Measurements from ENCODE around the gene CLDN10. TPM values are rescaled to one million over a fixed set of nuclear protein-coding genes. Genes with fewer than 3 reads are reported as not detected.

The CLDN10 gene
- total RNA-seq, 1 donor from 2014 or later: 1.8 TPM

DNA sequence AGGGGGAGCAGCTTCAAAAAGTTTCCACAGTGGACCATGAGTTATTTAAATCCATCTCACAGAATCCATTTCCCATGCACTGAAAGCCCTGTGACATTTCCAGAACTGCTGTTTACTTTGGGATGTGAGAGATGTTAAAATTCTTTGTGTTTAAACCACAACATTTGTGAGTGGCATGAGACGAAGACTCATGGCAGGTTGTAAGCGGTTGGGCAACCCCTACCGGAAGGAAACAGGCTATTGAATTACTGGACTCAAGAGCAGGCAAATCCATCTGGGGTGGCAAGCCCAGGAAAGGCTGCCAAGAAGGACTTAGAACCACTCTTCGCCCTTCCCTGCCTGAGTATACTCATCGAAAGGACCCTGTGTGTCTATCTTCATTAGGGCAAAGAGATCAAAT is 22.3 kb upstream of the CLDN10 start:
- DNase-seq (ENCODE audit: low read depth, low spot score): no peak
- H3K27me3 Mint-ChIP-seq (ENCODE audit: low read depth): no peaks in the 10 kb centered on the region
- H3K27ac Mint-ChIP-seq (ENCODE audit: unreplicated experiment): no peak overlapping the region
- H3K36me3 Mint-ChIP-seq (ENCODE audit: low read depth): no peaks in the 10 kb centered on the region
- H3K9me3 Mint-ChIP-seq: no peaks in the 10 kb centered on the region
- TF ChIP-seq, protein P1, sequence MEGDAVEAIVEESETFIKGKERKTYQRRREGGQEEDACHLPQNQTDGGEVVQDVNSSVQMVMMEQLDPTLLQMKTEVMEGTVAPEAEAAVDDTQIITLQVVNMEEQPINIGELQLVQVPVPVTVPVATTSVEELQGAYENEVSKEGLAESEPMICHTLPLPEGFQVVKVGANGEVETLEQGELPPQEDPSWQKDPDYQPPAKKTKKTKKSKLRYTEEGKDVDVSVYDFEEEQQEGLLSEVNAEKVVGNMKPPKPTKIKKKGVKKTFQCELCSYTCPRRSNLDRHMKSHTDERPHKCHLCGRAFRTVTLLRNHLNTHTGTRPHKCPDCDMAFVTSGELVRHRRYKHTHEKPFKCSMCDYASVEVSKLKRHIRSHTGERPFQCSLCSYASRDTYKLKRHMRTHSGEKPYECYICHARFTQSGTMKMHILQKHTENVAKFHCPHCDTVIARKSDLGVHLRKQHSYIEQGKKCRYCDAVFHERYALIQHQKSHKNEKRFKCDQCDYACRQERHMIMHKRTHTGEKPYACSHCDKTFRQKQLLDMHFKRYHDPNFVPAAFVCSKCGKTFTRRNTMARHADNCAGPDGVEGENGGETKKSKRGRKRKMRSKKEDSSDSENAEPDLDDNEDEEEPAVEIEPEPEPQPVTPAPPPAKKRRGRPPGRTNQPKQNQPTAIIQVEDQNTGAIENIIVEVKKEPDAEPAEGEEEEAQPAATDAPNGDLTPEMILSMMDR (conservative IDR thresholded peaks at IDR 0.05): no peak
- no peak overlapping the region for H3K4me3 Mint-ChIP-seq
- H3K4me1 Mint-ChIP-seq: peaks cover 11% of the 10 kb centered on the region

DNA sequence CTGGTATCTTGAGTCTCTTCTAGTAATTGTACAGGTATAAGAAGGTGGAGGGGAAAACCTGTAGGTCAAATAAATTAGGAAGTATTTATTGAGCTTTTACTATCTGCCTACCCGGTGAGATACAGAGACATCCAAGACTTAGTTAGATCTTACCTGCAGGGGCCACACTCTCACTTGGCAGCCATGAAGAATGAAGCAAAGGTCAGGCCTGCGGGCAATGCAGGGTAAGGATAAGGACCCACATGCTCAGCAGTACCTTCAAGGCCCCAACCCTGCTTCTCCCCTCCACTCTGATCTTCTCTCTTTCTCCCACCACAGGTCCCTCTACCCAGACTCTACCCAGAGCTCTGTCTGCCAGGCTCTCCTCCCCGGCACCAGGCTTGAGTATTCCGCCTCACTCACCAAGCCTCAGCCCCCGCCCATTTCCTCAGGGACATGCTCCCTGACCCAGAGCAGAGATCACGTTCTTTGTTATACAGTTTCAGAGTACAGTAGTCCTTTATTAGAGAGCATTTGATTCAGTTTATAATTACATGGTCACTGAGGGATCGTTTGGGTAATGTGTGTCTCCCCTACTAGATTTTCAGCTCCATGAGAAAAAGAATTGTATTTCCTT is 18.9 kb upstream of the CLDN10 start:
- Mint-ChIP-seq H3K27ac (ENCODE audit: unreplicated experiment) (peak overlapping the region; percentile 29), H3K4me3 (peak overlapping the region; percentile 1), H3K9me3 (no peaks in the 10 kb centered on the region), H3K27me3 (ENCODE audit: low read depth) (no peaks in the 10 kb centered on the region), H3K4me1 (peaks cover 16% of the 10 kb centered on the region), H3K36me3 (ENCODE audit: low read depth) (no peaks in the 10 kb centered on the region)
- DNase-seq (ENCODE audit: low read depth, low spot score): peak; percentile 31
- TF ChIP-seq, protein P1 (conservative IDR thresholded peaks at IDR 0.05): no peak

DNA sequence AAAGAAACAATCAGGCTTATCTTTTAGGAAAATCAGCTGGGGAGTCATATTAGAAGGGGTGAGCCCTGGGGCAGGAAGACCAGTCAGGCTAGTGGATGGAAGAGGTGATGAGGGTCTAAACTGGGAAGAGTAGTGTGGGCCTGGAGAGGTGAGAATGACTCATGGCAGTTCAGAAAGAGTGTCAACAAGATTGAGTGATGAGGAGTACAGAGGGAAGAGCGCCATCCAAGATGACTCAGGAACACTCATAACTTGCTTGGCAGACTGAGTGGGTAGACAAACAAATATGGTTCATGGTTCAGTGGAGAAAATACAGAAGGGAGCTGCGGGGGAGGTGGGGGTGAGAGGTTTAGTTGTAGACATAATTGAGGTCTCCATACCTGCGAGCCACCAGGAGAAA is 17.3 kb upstream of the CLDN10 start:
- TF ChIP-seq, protein P1 (conservative IDR thresholded peaks at IDR 0.05): no peak
- Mint-ChIP-seq H3K36me3 (ENCODE audit: low read depth) (no peaks in the 10 kb centered on the region), H3K27me3 (ENCODE audit: low read depth) (no peaks in the 10 kb centered on the region), H3K27ac (ENCODE audit: unreplicated experiment) (no peak overlapping the region), H3K4me3 (no peak overlapping the region), H3K4me1 (peaks cover 16% of the 10 kb centered on the region), H3K9me3 (no peaks in the 10 kb centered on the region)
- DNase-seq (ENCODE audit: low read depth, low spot score): no peak

DNA sequence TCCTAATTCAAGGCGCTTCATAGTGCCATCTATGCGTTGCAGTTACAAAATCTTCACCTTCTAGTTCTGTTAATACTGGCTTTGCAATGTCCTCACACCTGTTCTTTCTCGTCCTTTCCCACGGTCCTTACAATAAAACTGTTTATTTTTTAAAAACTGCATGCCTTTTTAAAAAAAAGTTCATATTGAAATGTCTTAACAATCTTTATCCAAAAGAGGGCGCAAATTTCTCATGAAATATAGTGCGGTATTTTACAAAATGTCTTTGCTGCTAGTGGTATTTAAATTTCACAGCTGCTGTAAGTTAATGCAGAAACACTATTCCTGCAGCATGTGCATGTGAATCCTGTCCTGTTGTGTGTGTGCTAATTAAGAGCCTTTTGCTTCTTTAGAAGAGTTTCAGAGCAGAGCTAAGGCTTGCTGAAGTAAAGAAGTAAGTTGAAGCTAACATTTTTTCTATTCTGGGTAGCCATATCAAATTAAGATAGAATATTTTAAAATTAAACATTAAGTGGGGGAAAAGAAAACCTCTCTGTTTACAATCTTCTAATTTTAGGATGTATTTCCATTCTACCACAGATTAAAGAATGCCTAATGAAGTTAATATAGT is 15.8 kb upstream of the CLDN10 start:
- TF ChIP-seq, protein P1 (conservative IDR thresholded peaks at IDR 0.05): peak; percentile 64
- H3K9me3 Mint-ChIP-seq: no peaks in the 10 kb centered on the region
- no peak overlapping the region for H3K27ac Mint-ChIP-seq (ENCODE audit: unreplicated experiment)
- H3K27me3 Mint-ChIP-seq (ENCODE audit: low read depth): no peaks in the 10 kb centered on the region
- H3K4me1 Mint-ChIP-seq: peaks cover 22% of the 10 kb centered on the region
- no peak overlapping the region for H3K4me3 Mint-ChIP-seq
- no peaks in the 10 kb centered on the region for H3K36me3 Mint-ChIP-seq (ENCODE audit: low read depth)
- no peak for DNase-seq (ENCODE audit: low read depth, low spot score)

DNA sequence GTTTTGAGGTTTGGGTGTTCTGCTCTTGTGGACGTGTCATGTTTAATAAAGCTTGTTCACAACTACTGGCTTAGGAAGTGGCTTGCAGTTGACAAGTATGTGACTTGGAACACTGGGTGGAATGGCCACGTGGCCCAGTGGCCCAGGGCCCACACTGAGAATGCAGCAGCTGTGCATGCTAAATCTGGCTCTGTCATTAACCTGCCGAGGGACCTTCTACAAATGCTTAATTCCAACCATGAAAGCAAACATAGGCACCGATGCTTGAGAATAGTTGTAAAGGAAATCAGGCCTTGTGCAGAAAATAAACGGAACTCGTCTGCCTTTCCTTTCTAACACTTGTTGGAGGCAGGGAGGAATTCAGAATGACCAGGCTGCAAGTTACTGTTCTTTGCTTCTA is 11.6 kb upstream of the CLDN10 start:
- no peak for DNase-seq (ENCODE audit: low read depth, low spot score)
- no peaks in the 10 kb centered on the region for H3K36me3 Mint-ChIP-seq (ENCODE audit: low read depth)
- H3K9me3 Mint-ChIP-seq: no peaks in the 10 kb centered on the region
- no peak overlapping the region for H3K4me3 Mint-ChIP-seq
- H3K4me1 Mint-ChIP-seq: peaks cover 10% of the 10 kb centered on the region
- peaks cover 3% of the 10 kb centered on the region for H3K27me3 Mint-ChIP-seq (ENCODE audit: low read depth)
- TF ChIP-seq, protein P1 (conservative IDR thresholded peaks at IDR 0.05): no peak
- H3K27ac Mint-ChIP-seq (ENCODE audit: unreplicated experiment): no peak overlapping the region

All from neural crest cell (in vitro differentiated cells).